Hematopoietic multipotent progenitor cell treated with erythropoietin and hydrocortisone succinate and interleukin-3 and kit ligand, for 4 days (in vitro differentiated cells): ENCODE data around the gene SOX13.

Experiments used
- DNase-seq: peaks from one replicate; pipeline ENCODE4 v3.0.0-alpha.2; 2015

SOX13 gene

GRCh38 chr1:204108312-204109141, 35.6 kb downstream of the SOX13 start:
- no peak for DNase-seq

GRCh38 chr1:204110894-204111633, 38.1 kb downstream of the SOX13 start:
- DNase-seq, result no peak

- no peak for DNase-seq
Measured at GRCh38 chr1:204112876-204113730, 40.2 kb downstream of the SOX13 start.

- DNase-seq, result no peak
Measured at GRCh38 chr1:204113896-204114295, 41.0 kb downstream of the SOX13 start.

DNA sequence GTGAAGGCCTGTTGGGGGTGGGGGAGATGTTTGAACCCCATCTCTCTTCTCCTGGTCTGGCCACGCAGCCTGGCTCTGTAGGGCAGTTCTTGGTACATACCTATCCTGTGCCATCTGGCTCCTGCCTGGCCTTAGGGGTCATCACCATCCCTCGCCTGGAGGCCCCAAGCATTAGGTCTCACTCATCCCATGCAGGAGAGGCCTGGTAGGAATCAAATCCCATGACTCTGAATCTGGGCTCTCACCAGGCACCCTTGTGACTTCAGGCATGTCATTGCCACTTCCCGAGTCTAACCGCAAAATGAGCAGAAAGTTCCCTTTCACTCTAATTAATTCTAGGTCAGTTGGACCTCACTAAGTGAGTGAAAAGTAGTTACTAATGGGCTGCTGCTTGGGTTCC, 41.7 kb downstream of the SOX13 start:
- peak; percentile 47 for DNase-seq

DNA sequence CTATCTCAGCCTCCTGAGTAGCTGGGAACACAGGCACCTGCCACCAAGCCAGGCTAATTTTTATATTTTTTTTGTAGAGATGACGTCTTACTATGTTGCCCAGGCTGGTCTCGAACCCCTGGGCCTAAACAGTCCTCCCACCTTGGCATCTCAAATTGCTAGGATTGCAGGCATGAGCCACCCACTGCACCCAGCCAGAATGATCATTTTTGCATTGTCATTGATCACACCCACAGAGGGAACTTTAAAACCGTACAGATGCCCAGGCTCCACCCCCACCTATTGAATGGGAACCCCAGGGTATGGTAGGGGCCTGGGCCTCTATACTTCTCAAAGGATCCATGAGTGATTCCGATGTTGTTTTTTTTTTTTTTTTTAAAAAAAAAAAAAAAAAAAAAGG, 42.2 kb downstream of the SOX13 start:
- DNase-seq, result peak; percentile 26

- DNase-seq, result no peak
Measured at GRCh38 chr1:204116539-204116938, 43.6 kb downstream of the SOX13 start.

GRCh38 chr1:204121840-204122555, 49.1 kb downstream of the SOX13 start:
- no peak for DNase-seq

- DNase-seq, result peak; percentile 53
Measured at GRCh38 chr1:204123376-204123775, 50.5 kb downstream of the SOX13 start.

DNA sequence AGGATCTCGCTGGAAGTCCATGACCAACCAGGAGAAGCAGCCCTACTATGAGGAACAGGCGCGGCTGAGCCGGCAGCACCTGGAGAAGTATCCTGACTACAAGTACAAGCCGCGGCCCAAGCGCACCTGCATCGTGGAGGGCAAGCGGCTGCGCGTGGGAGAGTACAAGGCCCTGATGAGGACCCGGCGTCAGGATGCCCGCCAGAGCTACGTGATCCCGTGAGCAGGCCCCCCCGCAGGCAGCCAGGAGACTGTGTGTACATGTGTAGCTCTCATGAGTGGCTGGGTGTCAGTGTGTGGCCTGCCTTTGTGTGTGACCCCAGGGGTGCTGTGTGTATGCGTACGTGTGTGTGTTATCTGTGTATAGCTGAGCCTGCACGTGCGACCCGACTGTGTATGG, 51.7 kb downstream of the SOX13 start:
- no peak for DNase-seq

DNA sequence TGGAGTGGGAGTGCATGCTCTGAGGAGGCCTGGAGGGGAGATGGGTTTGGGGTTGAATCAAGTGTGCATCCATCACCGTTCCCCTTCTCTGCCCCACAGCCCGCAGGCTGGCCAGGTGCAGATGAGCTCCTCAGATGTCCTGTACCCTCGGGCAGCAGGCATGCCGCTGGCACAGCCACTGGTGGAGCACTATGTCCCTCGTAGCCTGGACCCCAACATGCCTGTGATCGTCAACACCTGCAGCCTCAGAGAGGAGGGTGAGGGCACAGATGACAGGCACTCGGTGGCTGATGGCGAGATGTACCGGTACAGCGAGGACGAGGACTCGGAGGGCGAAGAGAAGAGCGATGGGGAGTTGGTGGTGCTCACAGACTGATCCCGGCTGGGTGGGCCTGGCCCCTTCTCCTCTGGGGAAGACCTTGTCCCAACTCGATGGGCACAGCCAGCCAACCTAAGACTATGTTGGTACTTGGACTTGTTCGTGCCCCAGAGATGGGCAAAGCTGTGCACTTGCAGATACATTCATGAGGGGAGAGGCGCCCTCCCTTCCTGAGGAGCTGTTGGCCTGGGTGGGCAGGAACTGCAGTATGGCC, 52.9 kb downstream of the SOX13 start:
- no peak for DNase-seq

DNA sequence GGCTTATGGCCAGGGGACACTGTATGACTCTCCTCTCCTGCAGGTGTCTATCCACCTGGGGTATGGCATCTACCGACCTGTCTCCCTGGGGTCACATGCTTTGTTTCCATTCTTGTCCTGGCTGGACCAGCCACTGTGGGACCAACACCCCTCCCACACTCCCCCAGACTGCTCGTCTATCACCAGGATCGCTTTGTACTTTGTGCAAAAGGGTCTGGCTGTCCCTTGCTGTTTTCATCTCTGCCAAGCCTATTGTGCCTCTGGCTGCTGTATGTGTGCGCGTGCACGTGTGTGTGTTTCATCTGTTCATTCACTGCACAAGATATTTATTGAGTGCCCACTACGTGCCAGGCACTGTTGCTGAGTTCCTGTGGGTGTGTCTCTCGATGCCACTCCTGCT, 53.5 kb downstream of the SOX13 start:
- DNase-seq, result no peak

DNA sequence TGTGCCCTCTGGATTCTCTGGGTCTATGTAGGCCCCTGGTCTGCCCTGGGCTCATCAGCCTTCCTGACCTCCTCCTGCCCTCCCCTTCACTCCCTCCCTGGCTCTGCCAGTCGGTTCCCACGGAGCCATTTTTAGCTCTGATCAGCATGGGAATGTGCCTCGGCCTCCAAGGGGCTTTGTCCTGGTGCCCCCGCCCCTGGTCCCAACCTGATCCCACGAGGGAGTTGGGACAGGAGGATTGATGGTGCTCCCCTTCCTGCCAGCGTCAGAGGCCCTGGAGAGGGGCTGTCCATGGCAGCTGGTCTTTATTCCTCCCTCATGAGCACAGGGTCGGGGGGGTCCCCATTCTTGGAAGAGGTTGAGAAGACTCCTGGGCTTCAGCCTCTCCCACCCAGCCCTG, 54.0 kb downstream of the SOX13 start:
- no peak for DNase-seq

DNA sequence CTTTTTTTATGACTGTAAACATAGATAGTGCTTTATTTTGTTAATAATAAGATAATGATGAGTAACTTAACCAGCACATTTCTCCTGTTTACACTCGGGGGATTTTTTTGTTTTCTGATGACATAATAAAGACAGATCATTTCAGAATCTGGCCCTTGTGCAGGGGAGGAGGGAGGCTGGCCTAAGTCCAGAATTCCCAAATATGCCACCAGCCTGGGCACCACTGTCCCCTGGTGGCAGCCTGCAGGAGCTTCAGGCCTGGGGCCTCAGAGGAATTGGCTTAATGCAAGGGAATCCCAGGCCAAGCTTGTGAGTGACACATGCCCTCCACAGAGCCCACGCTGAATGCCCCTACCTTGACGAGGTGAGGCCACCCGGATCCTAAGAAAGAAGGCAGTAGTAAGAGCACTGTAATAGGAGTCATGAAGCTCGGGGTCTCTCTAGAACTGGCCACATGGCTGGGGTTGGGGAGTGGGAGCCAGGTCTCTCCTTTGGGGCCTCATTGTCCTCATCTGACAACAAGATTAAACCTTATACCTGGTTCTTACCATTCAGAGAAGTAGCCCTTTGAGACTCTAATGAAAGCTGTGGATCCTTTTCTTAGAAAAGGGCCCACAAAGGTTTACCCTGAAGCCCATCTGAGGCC, 54.8 kb downstream of the SOX13 start:
- peak; percentile 74 for DNase-seq

GRCh38 chr1:204128464-204128963, 55.6 kb downstream of the SOX13 start:
- DNase-seq, result peak; percentile 22

DNA sequence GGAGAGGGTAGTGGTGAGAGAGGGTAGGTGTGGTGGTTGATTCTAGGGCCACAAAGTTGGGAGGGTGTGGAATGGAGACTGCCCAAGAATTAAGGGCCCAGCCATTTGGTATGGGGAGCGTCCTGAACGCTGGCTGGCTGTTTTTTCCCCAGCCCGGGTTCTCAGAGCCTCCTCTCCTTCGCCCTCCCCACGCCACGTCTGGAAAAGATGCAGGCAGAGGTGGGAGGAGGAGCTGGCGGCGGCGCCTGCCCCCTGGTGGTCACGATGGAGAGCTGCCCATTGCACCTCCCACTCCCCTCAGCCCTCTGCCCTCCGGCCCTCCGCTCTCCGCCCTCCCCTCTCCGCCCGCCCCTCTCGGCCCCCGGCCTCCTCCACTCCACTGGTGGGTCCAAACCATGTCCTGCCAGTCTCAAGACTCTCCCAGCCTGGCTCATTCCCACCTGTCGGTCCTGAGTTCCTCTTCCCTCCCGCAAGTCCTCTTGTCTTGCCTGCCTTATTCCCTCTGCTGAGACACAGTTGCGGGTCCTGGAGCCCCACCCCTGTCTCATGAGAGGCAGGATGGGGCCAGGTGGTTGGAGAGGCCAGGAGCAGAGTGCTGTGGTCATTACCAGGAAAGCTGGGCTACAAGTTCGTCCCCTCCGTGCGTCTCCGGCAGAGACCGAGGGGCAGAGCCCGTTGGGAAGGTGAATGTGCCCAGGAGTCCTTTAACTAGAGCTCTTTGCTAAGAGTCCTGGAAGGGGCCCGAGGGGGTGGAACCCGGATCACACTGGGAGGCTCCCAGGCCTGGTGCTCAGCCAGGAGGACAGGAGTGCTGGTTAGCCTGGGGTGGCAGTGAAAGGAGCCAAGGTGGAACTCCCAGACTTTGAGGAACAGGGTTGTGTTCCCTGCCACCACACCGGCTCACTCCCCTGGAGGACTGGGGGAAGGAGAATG, 56.3 kb downstream of the SOX13 start:
- peak; percentile 77 for DNase-seq

- no peak for DNase-seq
Measured at GRCh38 chr1:204130178-204130577, 57.3 kb downstream of the SOX13 start.

- DNase-seq, result peak; percentile 45
Measured at GRCh38 chr1:204130981-204131892, 58.3 kb downstream of the SOX13 start.

DNA sequence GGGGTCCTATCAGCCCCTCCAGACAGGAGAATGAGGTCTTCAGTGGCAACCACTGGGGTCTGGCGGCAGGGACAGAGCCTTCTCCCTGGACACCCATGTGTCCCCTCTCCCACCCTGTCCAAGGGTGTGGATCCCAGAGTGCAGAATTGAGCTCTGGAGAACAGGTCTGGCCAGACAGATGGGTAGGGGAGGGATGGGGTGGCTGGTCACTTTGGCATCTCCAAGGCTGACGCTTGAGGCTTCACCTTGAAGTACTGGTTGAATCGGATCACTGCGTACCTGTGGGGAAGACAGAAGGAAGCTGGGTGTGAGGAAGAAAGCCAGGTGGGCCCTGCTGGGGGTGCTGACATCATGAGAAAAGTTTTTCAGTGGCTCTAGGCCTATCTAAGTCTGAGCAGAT, 59.1 kb downstream of the SOX13 start:
- DNase-seq, result no peak
